ENCODE results near the gene GSPT2.

GSPT2 gene

GRCh38 chrX:51760657-51761056 lies 17.4 kb downstream of the GSPT2 start:
- no peak overlapping the region for H3K9ac ChIP-seq
- no peaks in the 10 kb centered on the region for H3K79me2 ChIP-seq
- no peaks in the 10 kb centered on the region for H3K4me1 ChIP-seq
- no peak overlapping the region for H3K4me2 ChIP-seq (ENCODE audit: low read length)
- no peak for TF ChIP-seq CTCF (IDR thresholded peaks at IDR 0.05)
- H3K27ac ChIP-seq, result no peak overlapping the region
- H3K4me3 ChIP-seq (ENCODE audit: low read depth, low read length), result no peak overlapping the region
- no peaks in the 10 kb centered on the region for H3K9me3 ChIP-seq (ENCODE audit: control insufficient read depth, low read length)
- H3K27me3 ChIP-seq (ENCODE audit: control insufficient read depth, insufficient read depth, low read length), result no peaks in the 10 kb centered on the region
- no peak overlapping the region for H2AFZ ChIP-seq
- no peaks in the 10 kb centered on the region for H3K36me3 ChIP-seq (ENCODE audit: control insufficient read depth, insufficient read depth, low read length)

- H3K9me3 ChIP-seq (ENCODE audit: control insufficient read depth, low read length), result no peaks in the 10 kb centered on the region
- no peak overlapping the region for H2AFZ ChIP-seq
- H3K9ac ChIP-seq, result no peak overlapping the region
- no peaks in the 10 kb centered on the region for H3K79me2 ChIP-seq
- H3K27me3 ChIP-seq (ENCODE audit: control insufficient read depth, insufficient read depth, low read length), result no peaks in the 10 kb centered on the region
- no peaks in the 10 kb centered on the region for H3K36me3 ChIP-seq (ENCODE audit: control insufficient read depth, insufficient read depth, low read length)
- TF ChIP-seq CTCF (IDR thresholded peaks at IDR 0.05), result no peak
- no peak overlapping the region for H3K4me2 ChIP-seq (ENCODE audit: low read length)
- no peak overlapping the region for H3K27ac ChIP-seq
- H3K4me1 ChIP-seq, result no peaks in the 10 kb centered on the region
- H3K4me3 ChIP-seq (ENCODE audit: low read depth, low read length), result no peak overlapping the region
These were observed 23.3 kb downstream of the GSPT2 start for GRCh38 chrX:51766546-51766945.

GRCh38 chrX:51776851-51777250 lies 33.6 kb downstream of the GSPT2 start:
- no peaks in the 10 kb centered on the region for H3K36me3 ChIP-seq (ENCODE audit: control insufficient read depth, insufficient read depth, low read length)
- TF ChIP-seq CTCF (IDR thresholded peaks at IDR 0.05), result no peak
- no peak overlapping the region for H3K4me2 ChIP-seq (ENCODE audit: low read length)
- no peak overlapping the region for H3K27ac ChIP-seq
- H3K4me1 ChIP-seq, result no peaks in the 10 kb centered on the region
- H3K79me2 ChIP-seq, result no peaks in the 10 kb centered on the region
- no peak overlapping the region for H2AFZ ChIP-seq
- H3K9me3 ChIP-seq (ENCODE audit: control insufficient read depth, low read length), result no peaks in the 10 kb centered on the region
- no peaks in the 10 kb centered on the region for H3K27me3 ChIP-seq (ENCODE audit: control insufficient read depth, insufficient read depth, low read length)
- H3K4me3 ChIP-seq (ENCODE audit: low read depth, low read length), result no peak overlapping the region
- H3K9ac ChIP-seq, result no peak overlapping the region

GRCh38 chrX:51779306-51779705 lies 36.1 kb downstream of the GSPT2 start:
- no peak for TF ChIP-seq CTCF (IDR thresholded peaks at IDR 0.05)

GRCh38 chrX:51795136-51795535 lies 51.9 kb downstream of the GSPT2 start:
- no peaks in the 10 kb centered on the region for H3K4me1 ChIP-seq
- no peaks in the 10 kb centered on the region for H3K36me3 ChIP-seq (ENCODE audit: control insufficient read depth, insufficient read depth, low read length)
- no peak overlapping the region for H3K4me2 ChIP-seq (ENCODE audit: low read length)
- no peaks in the 10 kb centered on the region for H3K27me3 ChIP-seq (ENCODE audit: control insufficient read depth, insufficient read depth, low read length)
- no peaks in the 10 kb centered on the region for H3K9me3 ChIP-seq (ENCODE audit: control insufficient read depth, low read length)
- H3K4me3 ChIP-seq (ENCODE audit: low read depth, low read length), result no peak overlapping the region
- no peak overlapping the region for H3K9ac ChIP-seq
- TF ChIP-seq CTCF (IDR thresholded peaks at IDR 0.05), result no peak
- H3K79me2 ChIP-seq, result no peaks in the 10 kb centered on the region
- H3K27ac ChIP-seq, result no peak overlapping the region
- H2AFZ ChIP-seq, result no peak overlapping the region

More at GRCh38 chrX:51779306-51779705, 36.1 kb downstream of the GSPT2 start:
- Histone ChIP-seq H3K9me3 (ENCODE audit: control insufficient read depth, low read length) (no peaks in the 10 kb centered on the region), H2AFZ (no peak overlapping the region), H3K4me2 (ENCODE audit: low read length) (no peak overlapping the region), H3K9ac (no peak overlapping the region), H3K36me3 (ENCODE audit: control insufficient read depth, insufficient read depth, low read length) (no peaks in the 10 kb centered on the region), H3K79me2 (no peaks in the 10 kb centered on the region), H3K27me3 (ENCODE audit: control insufficient read depth, insufficient read depth, low read length) (no peaks in the 10 kb centered on the region), H3K4me3 (ENCODE audit: low read depth, low read length) (no peak overlapping the region), H3K4me1 (no peaks in the 10 kb centered on the region), H3K27ac (no peak overlapping the region)
